CD4-positive, alpha-beta T cell treated with Interleukin-2 at 100 ng/mL for 4 hours (primary cell): ENCODE measurements around the gene KIAA1671.
A peak's percentile ranks its signal among the peaks of the same experiment; 100 is the strongest.

Experiments used
- DNase-seq: peaks from one replicate; pipeline ENCODE4 v3.0.0-alpha.2; 2020; ENCODE audit warnings: low spot score

KIAA1671 gene

DNA sequence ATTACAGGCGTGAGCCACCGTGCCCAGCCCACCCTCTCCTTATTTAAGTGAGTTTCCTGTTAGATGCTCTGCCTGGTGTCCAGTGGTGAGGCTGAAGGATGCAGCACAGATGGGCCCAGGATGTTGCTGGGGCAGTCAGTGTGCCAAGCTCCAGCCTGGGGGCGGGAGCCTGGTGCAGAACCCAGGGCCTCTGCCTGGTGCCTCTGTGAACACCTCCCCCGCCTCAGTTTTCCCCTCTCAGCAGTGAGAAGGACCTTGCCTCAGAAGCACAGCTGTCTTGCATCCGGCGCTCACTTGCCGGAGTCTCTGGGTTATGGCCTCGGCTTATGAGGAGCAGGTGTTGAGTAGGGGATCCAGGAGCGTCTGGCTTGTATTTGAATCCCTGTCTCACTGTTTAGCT is 116.2 kb downstream of the KIAA1671 start:
- DNase-seq: no peak

DNA sequence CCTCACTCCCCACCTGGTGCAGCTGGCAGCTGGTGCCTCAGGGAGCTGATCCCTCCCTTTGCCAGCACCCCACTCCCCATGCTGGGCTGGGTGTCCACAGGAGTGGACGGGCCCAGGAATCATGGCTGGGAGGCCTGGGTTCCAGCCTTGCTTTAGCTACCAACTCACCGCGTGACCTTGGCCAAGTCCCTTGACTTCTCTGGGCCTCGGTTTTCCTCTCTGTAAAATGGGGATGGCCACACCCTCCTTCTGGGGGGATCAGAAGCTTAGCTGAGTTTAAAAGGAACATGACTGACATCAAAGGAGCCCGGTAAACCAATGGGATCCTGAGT is 116.9 kb downstream of the KIAA1671 start:
- DNase-seq: no peak

DNA sequence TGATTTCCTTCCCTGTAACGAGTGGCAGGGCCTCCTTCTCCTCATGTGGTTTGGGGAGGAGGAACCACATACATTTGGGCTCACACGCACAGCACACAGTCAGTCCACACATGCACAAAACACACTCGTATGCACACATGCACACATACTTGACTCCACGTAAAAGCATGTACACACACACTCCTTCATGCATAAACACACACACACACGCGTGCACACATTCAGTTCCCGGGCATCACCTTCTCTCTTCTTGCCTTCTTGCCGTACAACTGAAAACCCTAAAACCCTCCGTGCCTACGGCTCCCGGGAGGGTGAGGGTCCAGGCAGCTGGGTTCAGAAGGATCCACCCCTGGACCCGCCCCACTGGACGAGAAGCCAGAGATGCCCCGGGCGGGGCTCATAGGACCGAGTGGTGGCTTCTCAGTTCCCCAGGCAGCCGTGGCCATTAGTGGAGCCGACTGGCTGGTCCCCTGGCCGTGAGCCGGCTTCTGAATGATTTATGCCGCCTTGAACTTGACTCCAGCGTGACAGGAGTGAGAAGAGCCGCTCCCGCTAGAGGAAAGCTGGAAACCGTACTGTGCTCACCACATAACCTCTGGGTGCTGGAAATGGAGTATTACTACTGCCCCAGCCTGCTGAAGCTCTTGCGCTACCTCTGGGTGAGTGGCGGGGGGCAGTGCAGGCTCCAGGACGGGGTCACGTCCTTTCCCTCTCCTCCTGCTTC is 117.4 kb downstream of the KIAA1671 start:
- DNase-seq: no peak

DNA sequence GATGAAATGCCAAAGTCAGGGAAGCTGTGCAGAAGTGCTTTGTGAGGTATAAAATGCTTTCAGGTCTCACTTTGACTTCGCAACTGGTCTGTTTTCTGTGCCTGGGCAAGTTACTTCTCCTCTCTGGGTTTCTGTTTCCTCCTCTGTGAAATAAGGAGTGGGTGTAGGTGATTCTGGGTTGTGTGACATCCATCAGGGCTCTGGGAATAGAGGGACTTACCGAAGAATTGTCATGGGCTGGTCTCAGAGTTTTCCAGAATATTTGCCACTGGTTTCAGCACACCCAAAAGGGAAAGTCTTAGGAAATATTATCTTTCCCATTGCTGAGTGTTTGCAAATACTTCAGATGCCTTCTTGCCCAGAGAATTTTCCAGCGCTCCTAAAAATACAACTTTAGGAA is 118.4 kb downstream of the KIAA1671 start:
- no peak for DNase-seq

GRCh38 chr22:25071720-25072119 is 119.2 kb downstream of the KIAA1671 start:
- no peak for DNase-seq

DNA sequence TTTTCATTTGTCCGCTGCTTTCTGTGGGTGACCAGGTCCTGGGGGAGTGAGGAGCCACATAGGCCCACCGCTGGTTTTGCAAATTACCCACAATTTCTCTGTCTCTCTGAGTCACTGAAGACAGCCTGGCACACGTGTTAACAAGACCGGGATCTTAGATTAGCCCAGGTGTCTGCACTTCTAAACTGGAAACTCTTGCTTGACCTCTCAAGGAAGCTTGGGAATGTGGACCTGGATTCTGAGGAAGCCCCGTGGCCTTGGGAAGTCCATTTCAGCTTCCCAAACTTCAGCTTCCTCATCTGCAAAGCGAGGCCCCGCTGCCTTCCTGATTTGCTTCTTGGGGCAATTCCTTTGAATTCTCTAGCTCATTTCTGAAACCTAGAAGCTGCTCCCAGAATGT is 119.9 kb downstream of the KIAA1671 start:
- DNase-seq: no peak

- DNase-seq: peak; percentile 62
Observed at GRCh38 chr22:25076336-25076735, 123.8 kb downstream of the KIAA1671 start.

GRCh38 chr22:25077056-25077455 is 124.5 kb downstream of the KIAA1671 start:
- no peak for DNase-seq

- no peak for DNase-seq
Observed at GRCh38 chr22:25077964-25078363, 125.4 kb downstream of the KIAA1671 start.

GRCh38 chr22:25078591-25078990 is 126.1 kb downstream of the KIAA1671 start:
- no peak for DNase-seq

GRCh38 chr22:25080855-25081254 is 128.3 kb downstream of the KIAA1671 start:
- DNase-seq: no peak

DNA sequence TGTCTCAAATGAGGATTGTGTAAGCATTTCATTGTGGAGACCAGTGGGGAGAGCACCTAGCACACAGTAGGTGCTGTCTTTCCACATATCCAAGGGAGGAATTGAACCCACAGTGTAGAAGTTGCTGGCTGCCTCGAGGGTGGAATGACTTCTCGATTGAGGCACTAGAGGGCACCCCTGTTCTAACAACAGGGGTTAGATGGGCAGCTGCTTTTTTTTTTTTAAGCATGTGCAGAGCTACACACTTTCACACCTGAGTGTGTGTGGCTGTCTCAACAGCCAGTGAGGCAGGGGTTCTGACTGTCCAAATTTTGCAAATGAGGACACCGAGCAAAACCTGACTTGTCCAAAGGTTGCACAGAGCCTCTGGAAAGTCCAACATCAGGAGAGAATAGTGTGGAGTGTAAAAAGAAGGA is 128.9 kb downstream of the KIAA1671 start:
- DNase-seq: peak; percentile 65

DNA sequence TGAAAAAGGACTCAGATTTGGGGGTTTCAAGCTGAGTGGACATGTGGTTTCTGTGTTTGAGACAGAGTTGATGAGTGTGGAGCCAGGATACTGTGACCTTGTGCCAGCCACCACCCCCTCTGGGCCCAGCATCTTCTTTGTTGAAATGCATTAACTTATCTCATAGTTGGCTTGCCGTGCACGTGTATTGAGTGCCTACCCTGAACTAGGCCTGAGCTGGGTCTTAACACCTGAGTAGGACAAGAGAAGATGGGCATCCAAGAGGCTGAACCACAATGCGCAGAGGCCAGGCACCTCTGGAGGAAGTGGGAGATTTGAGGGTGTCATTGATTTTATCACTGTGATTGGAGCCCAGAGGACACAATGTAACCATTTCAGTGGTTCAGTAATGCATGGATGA is 129.6 kb downstream of the KIAA1671 start:
- no peak for DNase-seq

DNA sequence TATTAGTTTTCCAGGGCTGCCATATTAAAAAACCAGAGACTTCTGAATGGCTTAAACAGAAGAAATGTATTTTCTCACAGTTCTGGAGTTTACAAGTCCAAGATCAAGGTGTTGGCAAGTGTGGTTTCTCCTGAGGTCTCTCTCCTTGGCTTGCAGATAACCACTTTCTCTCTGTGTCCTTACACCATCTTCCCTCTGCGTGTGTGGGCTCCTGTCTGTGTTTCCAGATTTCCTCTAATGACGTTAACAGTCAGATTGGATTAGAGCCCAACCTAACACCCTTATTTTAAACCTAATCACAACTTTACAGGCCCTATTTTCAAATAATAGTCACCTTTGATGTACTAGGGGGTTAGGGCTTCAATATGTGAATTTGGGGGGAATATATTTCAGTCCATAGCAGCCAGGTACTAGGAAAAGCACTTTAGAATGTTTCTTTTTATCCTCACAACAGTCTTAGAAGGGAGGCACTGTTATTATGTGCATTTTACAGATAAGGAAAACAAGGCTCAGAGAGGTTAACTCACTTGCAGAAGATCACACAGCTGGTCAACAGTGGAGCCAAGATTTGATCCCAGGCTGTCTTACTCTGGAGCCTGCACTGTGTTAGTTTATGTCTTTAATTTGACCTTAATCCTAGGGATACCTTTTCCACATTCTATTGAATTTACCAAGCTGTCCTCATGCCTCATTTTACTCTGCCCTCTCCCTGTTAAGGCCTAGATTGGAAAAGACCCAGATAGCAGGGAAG is 130.7 kb downstream of the KIAA1671 start:
- no peak for DNase-seq

GRCh38 chr22:25083807-25084200 is 131.3 kb downstream of the KIAA1671 start:
- no peak for DNase-seq

GRCh38 chr22:25084405-25085107 is 132.0 kb downstream of the KIAA1671 start:
- DNase-seq: no peak

- DNase-seq: no peak
Observed at GRCh38 chr22:25085156-25085555, 132.6 kb downstream of the KIAA1671 start.

DNA sequence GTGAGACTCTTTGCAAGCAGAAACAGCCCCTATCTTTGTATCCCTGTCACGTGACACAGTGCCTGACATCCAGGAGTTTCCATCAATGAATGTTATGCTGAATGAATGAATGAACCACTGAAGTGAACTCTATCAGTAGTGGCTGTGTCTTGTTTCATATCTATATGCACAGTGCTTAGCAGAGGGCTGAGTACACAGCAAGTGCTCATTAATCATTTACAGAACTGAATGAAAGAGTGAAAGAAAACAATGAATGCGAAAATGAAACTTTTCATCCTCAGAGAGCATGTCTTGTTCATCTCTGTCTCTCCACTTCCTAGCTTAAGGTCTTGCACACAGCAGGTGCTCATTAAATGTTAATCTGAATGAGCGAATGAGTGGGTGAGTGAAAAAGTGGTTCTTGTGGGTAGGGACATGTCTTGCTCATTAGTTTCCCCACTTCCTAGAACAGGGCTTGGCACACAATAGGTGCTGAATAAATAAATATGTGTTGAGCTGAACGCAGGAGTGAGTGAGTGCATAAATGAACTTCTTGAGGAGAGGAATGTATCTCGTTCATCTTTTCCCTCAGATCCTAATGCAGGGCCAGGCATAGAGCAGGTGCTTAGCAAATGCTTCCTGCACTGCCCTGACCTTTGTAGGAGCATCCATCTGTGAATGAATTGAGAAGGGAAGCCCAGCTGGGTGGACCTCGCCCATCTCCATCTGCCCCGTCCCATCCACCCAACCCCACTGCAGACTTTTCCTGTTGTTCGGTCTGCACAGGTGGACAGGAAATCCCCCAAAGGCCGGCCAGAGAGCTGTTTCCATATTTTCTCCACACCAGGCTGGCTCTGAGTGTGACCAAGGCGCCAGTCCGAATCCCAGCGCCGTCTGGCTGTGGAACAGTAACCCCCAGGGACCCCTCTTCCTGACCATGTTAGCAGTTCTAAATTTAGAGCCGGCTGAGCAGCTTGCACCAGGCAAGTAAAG is 133.7 kb downstream of the KIAA1671 start:
- peak; percentile 15 for DNase-seq

GRCh38 chr22:25086902-25087282 is 134.4 kb downstream of the KIAA1671 start:
- no peak for DNase-seq

DNA sequence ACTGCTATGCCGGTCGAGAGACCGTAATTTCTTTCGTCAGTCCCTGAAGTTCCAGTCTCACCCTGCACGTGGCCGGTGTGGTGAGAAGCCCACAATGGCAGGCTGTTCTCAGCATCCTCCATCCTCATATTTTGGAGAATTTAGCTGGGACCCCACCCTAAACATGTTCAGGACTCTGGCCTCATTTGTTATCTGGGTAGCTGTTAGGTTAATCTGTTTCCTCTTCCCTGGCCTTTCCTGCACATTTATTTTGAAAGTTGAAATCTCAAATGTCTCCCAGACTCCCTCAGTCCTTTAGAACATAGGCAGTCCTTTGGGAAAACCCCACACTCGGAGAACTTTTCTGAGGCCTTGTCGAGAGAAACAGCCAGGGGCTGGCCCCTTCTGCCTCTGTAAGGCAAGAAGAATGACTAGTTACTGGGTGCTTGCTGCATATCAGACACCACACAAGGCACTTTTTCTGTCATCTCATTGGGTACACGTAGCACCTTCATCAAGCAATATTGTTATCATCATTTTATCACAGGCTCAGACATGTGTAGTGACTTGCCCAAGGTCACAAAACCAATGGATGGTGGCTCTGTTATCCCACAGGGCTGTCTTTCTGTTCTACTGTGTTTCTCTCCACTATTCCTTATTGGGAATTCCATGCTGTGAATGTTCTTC is 137.8 kb downstream of the KIAA1671 start:
- DNase-seq: no peak

DNA sequence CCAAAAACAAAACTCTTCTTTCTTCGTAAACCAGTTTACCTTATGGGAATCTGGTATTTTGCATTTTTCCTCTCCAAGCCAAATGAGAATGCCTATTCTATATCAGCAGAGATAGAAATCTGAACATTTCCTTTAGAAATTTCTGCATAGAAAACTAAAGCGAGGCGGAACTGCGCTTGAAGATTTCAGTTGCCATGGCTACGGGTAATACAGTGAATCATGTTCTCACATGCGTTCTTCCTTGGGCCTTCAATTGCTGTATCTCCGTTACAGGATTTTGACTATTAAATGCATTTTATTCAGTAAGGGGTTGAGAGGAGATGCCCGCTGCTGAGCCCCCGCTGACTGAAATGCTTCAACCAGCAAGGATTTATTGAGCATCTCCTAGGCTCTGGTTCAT is 138.9 kb downstream of the KIAA1671 start:
- DNase-seq: no peak
